ENCODE results near the gene TIMM17B.

The TIMM17B gene

DNA sequence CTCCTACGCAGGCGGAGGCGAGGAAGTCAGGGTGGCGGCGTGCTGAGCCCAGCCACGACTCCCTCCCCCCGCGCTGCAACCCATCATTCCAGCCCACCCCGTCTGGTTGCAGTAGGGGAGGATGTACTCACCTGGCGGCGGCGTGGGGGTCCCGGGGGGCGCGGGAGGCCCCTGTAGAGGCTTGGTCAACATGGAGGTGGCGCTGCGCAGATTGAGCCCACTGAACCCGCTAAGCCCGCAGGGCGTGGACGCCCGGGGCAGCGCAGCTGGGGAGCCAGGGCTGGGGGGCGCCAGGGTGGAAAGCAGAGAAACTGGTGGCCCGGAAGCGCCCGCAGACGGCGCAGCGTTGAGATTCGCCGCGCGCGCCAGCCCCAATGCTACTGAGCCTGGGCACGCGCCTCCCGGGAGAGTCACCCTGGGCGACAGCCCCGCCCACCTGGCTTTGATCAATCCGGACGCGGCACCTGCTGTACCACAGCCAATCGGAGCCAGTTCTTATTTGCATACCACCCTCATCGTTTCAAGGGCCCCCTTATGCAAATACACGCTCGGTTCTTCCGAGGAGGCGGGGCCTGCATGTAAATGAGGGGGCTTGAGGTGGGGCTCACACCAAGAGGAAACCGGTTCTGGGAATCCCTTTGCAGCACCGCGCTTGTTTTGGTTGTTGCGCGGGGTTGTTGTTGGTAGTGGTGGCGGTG lies 21.2 kb upstream of the TIMM17B start, which contains the start of gene PIM2:
Gene PIM2, minus strand, starts transcription at position 382 of the 698 bp plus-strand sequence. Its CDS starts 190 bp downstream, at position 192.
- peak; percentile 92 for DNase-seq (ENCODE audit: low spot score)

DNA sequence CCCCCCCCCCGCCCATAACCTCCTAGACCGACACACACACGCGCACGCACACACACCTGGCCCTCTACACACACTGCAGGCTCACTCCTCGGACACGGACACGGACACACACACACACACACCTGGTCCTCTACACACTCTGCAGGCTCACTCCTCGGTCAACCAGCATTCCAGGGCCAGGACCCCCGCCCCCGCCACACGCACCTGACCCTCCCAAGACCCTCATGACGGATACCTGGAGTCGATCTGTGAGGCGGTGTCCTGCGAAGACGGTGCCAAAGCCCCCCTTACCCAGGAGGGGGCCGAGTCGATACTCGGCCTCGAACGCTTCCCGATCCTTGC lies 20.7 kb upstream of the TIMM17B start:
- peak; percentile 11 for DNase-seq (ENCODE audit: low spot score)

DNA sequence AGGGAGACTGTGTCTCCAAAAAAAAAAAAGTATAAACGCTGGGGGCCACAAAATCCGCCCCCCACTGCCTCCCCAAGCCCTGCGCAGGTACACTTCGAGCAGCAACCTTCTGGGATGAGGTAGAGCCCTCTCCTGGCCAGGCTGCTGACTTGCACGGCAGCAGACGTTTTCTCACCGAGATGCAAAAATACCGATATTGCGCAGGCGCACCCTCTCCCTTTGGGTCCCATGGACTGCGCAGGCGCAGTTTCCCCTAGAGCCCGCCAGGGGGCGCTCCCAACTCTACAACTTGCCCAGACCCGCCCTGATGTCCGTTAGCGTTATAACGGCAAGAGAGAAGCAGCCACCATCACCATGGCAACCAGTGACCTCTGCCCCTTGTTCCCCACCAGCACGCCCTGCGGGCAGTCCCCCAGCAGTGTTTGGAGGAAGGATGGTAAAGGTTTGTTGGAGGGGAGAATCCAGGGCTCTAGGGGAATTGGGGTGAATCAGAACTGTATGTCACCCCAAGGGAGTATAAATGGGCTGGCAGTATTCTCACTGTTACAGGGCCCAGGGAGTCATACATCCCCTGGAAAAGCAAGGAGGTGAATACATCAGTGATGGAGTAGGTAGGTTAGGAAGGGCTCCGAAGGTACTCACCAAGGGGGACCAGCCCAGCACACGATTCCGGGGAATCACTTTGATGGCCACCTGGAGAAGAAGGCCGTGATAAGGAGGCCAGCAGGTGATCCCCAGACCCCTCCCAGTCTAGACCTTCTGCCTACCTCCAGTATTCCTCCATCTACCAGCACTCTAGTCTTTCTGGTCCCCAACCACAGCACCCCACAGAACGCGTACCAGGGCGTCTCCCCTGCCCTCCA lies 19.8 kb upstream of the TIMM17B start:
- DNase-seq (ENCODE audit: low spot score): peak; percentile 92

DNA sequence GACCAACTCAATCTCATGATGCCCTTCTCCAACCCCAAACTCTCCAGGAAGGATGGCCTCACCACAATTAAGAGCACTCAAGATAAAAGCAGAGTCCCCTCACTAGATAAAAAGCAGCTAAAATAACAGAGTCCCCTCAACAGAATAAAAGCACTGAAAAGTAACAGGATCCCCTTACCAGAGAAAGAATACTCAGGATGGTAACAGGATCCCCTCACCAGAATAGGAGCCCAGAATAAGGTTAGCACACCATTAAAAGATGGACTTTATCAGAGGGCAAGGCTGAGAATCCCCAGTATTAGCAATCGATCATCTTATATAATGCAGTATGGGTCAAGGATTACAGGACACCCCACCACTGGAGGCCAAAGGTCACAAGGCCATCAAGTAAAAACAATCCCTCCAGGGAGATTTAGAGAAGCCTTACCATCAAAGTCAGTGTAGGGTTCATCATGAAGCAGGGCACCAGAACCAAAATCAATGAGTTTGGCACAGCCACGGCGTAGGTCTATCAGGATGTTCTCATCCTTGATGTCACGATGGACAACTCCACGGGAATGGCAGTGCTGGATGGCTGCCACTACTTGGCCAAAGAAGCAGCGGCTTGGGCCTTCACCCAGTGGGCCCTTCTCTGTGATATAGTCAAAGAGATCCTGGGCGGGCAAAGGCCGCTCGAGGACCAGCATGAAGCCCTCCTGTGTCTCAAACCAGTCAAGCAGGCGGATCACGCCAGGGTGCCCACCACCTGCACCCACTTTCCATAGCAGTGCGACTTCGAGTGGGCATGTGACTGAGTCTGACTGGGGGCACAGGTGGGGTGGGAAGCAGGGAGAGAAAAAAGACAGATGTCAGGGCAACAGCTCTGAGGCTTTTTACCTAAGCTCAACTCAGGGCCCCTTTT lies 17.3 kb upstream of the TIMM17B start:
- DNase-seq (ENCODE audit: low spot score): no peak

DNA sequence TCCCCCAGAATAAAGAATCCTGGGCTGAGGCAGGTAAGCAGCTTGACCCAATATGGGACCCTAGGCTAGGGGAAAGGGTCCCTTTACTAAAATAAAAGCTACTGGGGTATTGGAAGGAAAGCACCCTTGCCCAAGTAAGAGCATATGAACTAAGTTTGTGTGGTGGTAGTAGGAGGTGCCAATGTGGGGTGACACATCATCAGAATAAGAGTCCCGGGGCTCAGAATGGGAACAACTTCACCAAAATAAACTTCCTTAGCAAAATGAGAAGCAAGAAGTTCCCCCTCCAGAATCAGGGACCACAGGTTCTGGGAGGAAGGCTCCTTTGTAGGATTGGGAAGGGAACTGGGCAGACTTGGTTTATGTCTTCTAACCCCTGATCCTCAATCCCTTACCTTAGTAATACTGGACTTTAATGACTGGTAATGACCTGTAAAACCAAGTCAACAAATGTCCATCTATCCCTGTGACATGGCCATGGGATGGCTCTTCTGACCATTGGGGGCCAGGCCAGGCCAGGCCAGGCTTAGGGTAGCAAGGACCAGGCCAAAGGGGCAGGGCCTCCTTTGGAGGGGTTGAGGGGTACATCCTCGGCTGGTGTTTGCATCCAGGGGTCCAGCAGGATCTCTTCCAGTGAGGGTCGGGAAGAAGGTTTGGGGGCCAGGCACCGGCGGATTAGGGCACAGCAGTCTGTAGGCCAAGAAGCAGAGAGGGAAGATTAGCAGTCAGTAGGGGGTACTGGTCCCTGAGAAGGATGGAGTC lies 16.2 kb upstream of the TIMM17B start:
- DNase-seq (ENCODE audit: low spot score): no peak

DNA sequence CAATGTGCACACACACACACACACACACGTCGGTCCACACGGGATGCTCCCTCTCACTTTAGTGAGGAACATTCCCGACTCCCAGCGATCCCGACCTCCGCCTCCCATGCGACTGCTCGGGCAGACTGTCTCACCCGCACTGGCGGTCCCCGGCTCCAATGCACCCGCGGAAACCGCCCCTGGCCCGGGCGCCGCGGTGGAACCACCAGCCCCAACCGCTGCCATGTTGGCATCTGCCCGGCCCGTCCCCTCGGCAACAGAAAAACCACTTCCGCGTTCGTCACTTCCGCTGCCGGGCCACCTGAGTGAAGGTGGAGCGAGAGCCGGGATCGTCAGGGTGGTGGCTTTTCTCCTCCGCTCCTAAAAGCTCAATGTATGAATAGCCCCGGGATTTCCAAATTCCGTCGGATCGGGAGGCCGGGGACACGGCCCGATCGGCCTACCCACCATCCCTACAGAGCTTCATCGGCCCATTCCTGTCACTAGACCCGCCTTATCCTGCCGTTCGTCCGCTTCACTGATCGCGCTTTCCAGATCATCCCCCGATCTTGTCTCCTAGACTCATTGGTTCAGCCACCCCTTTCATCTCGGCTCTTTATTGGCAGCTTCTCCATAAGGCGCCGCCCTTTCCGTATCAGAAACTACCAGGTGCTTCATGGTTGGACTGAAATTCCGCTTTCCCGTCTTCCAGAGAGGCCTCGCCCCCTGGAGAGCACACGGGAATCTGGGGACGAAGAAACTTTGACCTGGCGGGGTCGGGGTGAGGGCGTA lies 14.0 kb upstream of the TIMM17B start, which contains the start of gene SLC35A2:
Gene SLC35A2, minus strand, starts transcription at position 235 of the 771 bp plus-strand sequence. Its CDS starts 10 bp downstream, at position 225.
- DNase-seq (ENCODE audit: low spot score): peak; percentile 79

DNA sequence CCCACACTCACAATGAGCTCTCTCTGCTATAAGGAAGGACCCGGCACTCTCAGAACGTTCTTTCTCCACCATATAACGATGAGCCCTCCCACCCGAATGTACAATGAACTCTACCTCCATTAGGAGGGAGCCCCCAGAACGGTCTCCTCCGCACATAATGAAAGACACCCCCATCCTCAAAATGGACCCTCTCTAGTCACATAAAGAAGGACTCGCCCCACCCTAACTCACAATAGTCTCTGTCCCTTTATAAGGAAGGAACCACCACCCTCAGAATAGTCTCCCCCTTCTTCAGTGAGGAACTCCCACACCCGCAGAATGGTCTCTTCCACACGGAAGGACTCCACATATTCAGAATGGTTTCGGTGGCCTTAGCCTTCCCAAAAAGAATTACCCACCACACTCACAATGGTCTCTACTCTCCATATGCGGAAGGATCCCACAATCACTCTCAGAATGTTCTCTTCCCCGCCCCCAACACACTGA lies 13.4 kb upstream of the TIMM17B start:
- peak; percentile 17 for DNase-seq (ENCODE audit: low spot score)

DNA sequence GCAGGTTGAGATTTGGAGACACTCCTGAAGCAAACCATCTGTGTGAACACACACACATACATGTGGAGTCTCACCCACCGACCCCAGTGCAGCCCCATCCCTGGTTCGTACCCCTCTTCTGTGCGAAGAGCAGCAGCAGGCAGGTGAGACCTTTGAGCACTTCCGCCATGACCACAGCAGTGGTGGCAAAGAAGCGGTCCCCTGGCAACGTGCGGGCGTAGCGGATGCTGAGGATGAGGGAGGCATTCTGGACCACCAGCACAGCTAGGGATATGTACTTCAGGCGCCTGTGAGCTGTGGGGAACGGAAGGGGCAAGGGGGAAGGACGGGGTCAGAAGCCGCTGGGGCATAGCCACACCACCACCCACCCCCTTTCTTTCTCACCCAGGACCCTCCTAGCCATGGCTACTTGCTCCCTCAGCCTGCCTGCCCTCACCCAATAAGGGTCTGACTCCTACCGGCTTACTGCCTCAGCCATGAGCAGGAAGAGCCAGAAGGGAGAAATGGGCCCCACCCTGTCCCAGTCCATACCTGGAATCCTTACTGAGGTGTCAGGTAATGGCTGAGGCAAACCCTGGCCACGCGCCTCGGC lies 12.2 kb upstream of the TIMM17B start:
- DNase-seq (ENCODE audit: low spot score): no peak

DNA sequence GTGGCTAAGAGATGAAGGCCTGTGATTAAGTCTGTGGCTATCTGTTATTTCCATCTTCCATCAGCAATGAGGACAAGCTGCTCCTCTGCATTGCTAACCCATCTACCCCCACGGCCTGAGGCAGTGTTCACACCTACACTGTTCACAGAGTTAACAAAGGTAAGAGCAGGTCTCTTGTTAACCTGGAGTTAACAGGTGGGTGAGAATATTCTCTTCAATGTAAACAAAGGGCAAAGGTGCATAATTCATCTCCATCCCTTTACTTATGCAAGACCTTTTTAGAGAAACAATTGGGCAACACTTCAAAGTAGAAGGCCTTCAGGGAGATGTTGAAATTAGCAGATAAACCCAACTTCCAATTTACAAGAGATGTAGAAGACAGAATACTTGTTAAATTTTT lies 11.0 kb upstream of the TIMM17B start:
- no peak for DNase-seq (ENCODE audit: low spot score)

DNA sequence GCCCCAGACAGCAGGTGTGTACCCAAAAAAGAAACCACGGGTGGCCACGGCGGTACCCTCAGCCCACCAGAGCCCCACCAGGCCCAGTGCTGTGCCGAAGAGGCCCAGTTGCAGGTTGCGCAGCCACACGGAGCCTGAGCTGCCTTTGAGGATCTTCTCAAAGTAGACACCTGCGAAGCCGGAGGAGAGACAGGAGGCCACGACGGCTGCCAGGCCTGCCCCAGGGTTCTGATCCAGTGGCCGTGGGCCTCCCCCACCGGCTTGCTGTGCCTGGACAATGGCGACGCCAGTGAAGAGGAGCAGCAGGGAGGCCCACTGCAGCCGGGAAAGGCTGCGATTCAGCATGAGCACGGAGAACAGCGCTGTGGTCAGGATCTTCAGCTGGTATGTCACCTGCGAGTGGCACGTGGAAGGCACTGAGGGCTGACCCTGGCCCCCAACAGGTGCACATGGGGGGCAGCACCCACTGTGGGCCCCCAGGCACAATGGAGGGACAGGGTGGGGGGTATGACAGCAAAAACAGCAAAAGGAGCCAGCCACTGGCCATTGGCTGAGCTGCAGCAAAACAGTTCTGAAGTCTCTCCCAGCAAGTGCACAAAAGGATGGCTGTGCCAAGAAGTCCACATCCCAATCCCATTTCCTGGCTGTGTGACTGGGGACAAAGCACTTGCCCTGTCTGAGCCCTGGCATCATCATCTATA lies 7.7 kb upstream of the TIMM17B start:
- DNase-seq (ENCODE audit: low spot score): no peak

DNA sequence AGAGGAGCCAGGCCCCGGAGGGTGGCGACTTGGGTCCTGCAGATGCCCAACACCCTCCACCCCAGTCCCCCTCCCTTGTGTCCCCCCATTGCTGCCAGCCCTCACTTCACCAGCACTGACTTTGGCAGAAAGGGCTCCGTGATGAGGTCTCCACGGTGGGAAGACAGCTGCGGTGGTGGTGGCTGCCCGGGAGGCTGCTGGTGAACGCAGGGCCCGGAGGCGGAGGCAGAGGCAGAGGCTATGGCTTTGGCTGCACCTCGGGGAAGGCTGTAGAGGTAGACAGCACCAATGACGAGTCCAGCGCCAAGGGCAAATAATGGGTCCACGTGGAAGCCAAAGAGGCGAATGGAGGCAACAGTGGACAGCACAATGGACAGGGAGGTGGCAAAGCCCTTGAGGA lies 7.1 kb upstream of the TIMM17B start:
- no peak for DNase-seq (ENCODE audit: low spot score)

DNA sequence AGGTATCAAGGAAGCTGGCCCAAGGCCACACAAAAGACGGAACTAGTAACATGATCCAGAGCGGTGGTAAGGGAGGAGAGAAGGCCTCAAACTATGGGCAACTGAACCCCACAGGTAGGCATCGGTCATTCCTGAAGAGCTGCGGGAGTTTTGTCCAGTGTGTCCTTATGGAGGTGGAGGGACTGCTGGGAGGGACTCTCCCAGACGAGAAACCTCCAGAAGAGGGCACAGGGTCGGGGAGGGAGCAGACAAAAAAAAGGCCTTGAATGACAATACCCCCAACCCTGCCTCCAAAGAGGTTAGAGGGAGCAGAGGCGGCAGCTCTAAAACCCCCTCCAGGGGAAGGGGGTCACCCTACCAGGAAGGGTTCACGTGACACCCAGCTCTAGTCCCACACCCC lies 6.6 kb upstream of the TIMM17B start:
- DNase-seq (ENCODE audit: low spot score): no peak

DNA sequence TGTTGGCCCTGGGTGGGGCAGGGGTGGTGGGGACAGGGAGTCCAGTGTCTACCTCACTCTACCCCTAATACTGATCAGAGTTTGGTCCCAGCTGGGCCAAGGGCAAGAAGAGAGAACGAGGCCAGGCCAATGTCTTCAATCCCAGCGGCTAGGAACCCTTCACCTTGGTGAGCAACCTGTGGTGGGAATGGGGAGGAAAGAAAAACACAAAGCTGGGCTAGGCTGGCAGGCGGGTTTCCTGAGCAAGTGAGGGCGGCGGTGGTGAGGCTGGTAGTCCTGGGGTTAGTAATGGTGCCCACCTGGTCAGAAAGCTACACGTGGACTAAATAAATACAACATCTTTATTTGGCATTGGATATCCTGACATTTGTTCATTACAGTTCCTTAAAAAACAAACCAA lies 5.7 kb upstream of the TIMM17B start:
- DNase-seq (ENCODE audit: low spot score): no peak

DNA sequence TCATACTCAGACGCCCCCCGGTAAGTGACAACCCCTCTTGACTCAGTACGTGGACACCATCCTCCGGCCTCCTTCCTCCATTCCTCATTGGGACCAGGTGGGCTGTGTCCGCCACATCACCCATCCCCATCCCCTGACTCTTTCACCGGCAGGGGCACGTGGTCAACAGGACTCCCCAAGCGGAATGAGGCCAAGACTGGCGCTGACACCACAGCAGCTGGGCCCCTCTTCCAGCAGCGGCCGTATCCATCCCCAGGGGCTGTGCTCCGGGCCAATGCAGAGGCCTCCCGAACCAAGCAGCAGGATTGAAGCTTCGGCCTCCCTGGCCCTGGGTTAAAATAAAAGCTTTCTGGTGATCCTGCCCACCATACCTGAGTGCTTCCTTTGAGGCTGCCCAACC lies 5.2 kb upstream of the TIMM17B start:
- DNase-seq (ENCODE audit: low spot score): no peak

DNA sequence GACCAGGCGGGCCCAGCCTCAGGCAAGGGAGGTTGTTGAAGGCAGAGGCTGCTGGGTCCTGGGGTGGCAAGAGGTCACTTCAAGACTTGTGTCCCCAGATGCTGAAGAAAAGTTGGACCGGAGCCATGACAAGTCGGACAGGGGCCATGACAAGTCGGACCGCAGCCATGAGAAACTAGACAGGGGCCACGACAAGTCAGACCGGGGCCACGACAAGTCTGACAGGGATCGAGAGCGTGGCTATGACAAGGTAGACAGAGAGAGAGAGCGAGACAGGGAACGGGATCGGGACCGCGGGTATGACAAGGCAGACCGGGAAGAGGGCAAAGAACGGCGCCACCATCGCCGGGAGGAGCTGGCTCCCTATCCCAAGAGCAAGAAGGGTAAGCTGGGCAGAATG lies 4.6 kb upstream of the TIMM17B start:
- no peak for DNase-seq (ENCODE audit: low spot score)

DNA sequence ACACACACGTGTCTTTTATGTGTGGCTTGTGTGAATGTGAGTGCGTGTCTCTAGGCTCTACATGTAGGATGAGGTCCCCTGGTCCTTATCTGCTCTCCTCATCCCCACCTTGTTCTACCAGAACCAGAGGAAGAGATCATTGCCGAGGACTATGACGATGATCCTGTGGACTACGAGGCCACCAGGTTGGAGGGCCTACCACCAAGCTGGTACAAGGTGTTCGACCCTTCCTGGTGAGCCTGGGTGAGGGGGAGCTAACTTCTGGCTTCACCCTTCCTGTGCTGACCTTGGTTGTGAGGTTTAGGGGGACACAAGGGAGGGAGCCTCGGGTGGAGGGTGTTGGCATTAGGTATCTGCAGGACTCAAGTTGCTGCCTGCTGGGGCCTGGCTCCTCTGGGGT lies 3.5 kb upstream of the TIMM17B start:
- DNase-seq (ENCODE audit: low spot score): no peak

DNA sequence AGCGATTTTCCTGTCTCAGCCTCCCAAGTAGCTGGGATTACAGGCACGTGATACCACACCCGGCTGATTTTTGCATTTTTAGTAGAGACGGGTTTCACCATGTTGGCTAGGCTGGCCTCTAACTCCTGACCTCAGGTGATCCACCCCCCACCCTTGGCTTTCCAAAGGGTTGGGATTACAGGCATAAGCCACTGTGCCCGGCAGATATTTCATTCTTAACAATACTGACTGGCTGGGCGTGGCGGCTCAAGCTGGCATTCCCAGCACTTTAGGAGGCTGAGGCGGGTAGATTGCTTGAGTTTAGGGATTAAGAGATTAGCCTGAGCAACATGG lies 1.5 kb upstream of the TIMM17B start:
- DNase-seq (ENCODE audit: low spot score): no peak

DNA sequence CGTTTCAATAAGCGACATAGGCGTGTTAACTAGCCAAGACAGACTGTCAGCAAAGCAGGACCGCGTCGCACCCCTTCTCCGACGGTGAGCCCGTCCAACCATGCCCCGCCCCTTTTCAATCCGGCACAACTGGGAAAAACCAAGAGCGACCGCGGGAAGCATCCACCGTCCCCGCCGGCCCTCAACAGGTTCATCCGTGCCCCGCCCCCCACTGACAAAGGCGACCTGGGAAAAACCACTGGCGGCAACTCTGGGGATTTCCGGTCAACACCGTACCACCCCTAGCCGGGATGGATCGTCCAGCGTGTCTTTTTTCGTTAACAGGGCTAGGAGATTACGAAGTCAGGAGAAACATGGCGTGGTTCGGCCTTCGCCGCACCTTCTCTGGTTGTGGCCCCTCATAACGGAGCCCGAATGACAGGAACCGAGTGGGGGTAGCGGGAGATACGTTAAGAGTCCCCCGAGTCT lies 377 bp downstream of the TIMM17B start:
- DNase-seq (ENCODE audit: low spot score): peak; percentile 81

DNA sequence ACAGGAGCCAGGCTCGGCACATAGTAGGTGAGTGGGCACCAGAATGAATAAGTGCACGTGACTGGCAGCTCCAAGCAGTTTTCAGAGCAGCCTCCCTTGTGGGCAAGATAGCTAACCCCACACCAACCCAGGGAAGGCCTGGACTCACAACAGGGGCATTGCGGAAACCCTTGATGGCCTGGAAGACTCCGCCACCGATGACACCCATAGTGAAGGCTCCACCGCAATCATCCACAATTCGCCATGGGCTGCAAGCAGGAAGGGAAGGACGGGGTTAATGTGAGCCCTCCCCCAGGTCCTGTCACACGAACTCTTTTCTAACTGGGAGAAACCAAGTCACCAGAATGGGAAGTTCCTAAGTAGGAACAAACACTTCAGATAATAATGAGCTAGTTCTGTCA lies 957 bp downstream of the TIMM17B start:
- no peak for DNase-seq (ENCODE audit: low spot score)

DNA sequence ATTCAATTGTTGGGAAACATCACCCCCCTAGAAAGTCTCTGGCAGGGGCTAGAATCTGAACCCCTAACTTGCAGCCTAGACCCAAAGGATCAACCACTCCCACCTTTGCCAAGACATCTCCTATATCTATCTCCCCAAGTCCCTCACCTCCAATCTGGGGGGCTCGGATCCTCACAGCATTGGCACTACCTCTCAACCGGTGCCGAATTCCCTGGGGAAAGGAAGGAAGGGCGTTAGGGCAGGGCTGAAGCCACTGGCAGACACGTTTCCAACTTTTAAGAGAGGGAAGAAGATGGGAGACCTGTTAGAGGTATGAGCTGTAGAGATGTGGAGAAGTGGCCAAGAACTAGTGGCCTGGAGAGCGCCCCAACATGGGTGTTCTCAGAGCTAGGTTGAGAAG lies 2.7 kb downstream of the TIMM17B start:
- no peak for DNase-seq (ENCODE audit: low spot score)

Measured in hematopoietic multipotent progenitor cell treated with erythropoietin and hydrocortisone succinate and interleukin-3 and kit ligand, for 15 days (in vitro differentiated cells).